Measurements from ENCODE around the gene ZNRF3.

Gene ZNRF3

DNA sequence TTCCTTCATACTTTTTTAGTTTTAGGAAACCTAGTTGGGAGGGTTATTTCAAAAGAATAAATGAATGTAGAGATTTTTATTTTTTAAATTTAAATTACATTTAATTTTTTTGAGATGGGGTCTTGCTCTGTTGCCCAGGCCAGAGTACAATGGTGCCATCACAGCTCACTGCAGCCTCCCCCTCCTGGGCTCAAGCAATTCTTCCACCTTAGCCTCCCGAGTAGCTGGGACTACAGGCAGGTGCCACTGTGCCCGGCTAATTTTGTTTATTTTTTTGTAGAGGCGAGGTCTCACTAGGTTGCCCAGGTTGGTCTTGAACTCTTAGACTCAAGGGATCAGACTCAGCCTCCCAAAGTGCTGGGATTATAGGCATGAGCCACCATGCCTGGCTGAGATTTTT, 32.6 kb downstream of the ZNRF3 start:
- no peak for ATAC-seq
- TF ChIP-seq TOX (CRISPR knock-in tag; IDR thresholded peaks at IDR 0.05; ENCODE audit: borderline replicate concordance) (no peak), GLIS3 (CRISPR knock-in tag; IDR thresholded peaks at IDR 0.05) (no peak), PPARA (CRISPR knock-in tag; IDR thresholded peaks at IDR 0.05; ENCODE audit: borderline replicate concordance) (no peak), ZC3H10 (CRISPR knock-in tag; IDR thresholded peaks at IDR 0.05) (no peak), BACH2 (CRISPR knock-in tag; IDR thresholded peaks at IDR 0.05; ENCODE audit: borderline replicate concordance) (no peak), RARB (CRISPR knock-in tag; IDR thresholded peaks at IDR 0.05) (no peak), ZNF70 (CRISPR knock-in tag; IDR thresholded peaks at IDR 0.05) (no peak), ISL1 (CRISPR knock-in tag; IDR thresholded peaks at IDR 0.05) (no peak), ZFP3 (CRISPR knock-in tag; IDR thresholded peaks at IDR 0.05) (no peak), ARNTL (CRISPR knock-in tag; IDR thresholded peaks at IDR 0.05; ENCODE audit: borderline replicate concordance, low read depth) (no peak), ESRRG (CRISPR knock-in tag; IDR thresholded peaks at IDR 0.05) (no peak), SNAI2 (CRISPR knock-in tag; IDR thresholded peaks at IDR 0.05) (no peak)
- TF ChIP-seq, protein P1, sequence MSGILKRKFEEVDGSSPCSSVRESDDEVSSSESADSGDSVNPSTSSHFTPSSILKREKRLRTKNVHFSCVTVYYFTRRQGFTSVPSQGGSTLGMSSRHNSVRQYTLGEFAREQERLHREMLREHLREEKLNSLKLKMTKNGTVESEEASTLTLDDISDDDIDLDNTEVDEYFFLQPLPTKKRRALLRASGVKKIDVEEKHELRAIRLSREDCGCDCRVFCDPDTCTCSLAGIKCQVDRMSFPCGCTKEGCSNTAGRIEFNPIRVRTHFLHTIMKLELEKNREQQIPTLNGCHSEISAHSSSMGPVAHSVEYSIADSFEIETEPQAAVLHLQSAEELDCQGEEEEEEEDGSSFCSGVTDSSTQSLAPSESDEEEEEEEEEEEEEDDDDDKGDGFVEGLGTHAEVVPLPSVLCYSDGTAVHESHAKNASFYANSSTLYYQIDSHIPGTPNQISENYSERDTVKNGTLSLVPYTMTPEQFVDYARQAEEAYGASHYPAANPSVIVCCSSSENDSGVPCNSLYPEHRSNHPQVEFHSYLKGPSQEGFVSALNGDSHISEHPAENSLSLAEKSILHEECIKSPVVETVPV (CRISPR knock-in tag; IDR thresholded peaks at IDR 0.05) = no peak
- TF ChIP-seq, protein P2, sequence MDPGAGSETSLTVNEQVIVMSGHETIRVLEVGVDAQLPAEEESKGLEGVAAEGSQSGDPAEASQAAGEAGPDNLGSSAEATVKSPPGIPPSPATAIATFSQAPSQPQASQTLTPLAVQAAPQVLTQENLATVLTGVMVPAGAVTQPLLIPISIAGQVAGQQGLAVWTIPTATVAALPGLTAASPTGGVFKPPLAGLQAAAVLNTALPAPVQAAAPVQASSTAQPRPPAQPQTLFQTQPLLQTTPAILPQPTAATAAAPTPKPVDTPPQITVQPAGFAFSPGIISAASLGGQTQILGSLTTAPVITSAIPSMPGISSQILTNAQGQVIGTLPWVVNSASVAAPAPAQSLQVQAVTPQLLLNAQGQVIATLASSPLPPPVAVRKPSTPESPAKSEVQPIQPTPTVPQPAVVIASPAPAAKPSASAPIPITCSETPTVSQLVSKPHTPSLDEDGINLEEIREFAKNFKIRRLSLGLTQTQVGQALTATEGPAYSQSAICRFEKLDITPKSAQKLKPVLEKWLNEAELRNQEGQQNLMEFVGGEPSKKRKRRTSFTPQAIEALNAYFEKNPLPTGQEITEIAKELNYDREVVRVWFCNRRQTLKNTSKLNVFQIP (CRISPR knock-in tag; IDR thresholded peaks at IDR 0.05; ENCODE audit: borderline replicate concordance, low read depth) = no peak

DNA sequence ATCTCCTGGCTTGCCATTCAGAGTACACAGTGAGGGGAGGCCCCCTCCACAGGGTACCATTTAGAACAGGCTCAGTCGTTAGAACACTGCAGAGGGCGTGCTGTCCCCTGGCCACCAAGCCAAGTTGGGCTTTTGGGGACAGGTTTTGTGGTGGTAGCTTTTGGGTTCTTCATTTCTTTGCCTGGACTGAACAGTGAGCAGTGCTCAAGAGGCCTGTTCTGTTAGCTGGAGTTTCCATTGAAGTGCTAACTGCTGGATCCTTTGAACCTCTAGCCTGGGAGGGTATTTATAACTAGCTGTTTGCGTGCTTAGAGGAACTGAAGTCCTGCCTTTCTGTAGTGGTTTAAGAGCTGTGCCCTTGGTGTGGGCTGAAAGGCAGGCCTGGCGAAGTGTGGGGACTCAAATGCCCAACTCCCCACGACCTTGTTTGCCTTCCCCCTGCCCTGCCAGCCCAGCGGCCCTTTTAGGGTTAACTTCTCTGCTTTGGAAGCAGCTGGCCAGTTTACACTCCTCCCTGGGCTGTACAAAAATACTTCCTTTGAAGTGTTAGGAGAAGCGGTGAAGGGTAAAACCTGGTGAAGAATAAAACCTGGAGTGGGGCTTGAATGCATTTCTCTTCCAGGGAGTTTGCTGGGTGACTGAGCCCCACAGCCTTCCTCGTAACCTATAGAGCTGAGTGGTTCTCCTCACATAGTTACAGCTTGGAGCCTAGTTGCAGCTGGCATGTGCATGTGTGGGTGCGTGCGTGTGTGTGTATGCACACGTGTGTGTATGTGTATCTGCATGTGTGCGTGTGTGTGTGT, 34.6 kb downstream of the ZNRF3 start:
- TF ChIP-seq, protein P3, sequence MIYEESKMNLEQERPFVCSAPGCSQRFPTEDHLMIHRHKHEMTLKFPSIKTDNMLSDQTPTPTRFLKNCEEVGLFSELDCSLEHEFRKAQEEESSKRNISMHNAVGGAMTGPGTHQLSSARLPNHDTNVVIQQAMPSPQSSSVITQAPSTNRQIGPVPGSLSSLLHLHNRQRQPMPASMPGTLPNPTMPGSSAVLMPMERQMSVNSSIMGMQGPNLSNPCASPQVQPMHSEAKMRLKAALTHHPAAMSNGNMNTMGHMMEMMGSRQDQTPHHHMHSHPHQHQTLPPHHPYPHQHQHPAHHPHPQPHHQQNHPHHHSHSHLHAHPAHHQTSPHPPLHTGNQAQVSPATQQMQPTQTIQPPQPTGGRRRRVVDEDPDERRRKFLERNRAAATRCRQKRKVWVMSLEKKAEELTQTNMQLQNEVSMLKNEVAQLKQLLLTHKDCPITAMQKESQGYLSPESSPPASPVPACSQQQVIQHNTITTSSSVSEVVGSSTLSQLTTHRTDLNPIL (CRISPR knock-in tag; IDR thresholded peaks at IDR 0.05; ENCODE audit: low read depth) = no peak
- TF ChIP-seq ESRRG (CRISPR knock-in tag; IDR thresholded peaks at IDR 0.05) = no peak
- no peak for TF ChIP-seq TCF4 (CRISPR knock-in tag; IDR thresholded peaks at IDR 0.05; ENCODE audit: borderline replicate concordance)
- TF ChIP-seq TOX (CRISPR knock-in tag; IDR thresholded peaks at IDR 0.05; ENCODE audit: borderline replicate concordance) = no peak
- TF ChIP-seq ARNTL (CRISPR knock-in tag; IDR thresholded peaks at IDR 0.05; ENCODE audit: borderline replicate concordance, low read depth) = no peak
- TF ChIP-seq OSR1 (CRISPR knock-in tag; IDR thresholded peaks at IDR 0.05) = no peak
- TF ChIP-seq, protein P4, sequence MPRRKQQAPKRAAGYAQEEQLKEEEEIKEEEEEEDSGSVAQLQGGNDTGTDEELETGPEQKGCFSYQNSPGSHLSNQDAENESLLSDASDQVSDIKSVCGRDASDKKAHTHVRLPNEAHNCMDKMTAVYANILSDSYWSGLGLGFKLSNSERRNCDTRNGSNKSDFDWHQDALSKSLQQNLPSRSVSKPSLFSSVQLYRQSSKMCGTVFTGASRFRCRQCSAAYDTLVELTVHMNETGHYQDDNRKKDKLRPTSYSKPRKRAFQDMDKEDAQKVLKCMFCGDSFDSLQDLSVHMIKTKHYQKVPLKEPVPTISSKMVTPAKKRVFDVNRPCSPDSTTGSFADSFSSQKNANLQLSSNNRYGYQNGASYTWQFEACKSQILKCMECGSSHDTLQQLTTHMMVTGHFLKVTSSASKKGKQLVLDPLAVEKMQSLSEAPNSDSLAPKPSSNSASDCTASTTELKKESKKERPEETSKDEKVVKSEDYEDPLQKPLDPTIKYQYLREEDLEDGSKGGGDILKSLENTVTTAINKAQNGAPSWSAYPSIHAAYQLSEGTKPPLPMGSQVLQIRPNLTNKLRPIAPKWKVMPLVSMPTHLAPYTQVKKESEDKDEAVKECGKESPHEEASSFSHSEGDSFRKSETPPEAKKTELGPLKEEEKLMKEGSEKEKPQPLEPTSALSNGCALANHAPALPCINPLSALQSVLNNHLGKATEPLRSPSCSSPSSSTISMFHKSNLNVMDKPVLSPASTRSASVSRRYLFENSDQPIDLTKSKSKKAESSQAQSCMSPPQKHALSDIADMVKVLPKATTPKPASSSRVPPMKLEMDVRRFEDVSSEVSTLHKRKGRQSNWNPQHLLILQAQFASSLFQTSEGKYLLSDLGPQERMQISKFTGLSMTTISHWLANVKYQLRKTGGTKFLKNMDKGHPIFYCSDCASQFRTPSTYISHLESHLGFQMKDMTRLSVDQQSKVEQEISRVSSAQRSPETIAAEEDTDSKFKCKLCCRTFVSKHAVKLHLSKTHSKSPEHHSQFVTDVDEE (CRISPR knock-in tag; IDR thresholded peaks at IDR 0.05) = no peak
- no peak for TF ChIP-seq PPARA (CRISPR knock-in tag; IDR thresholded peaks at IDR 0.05; ENCODE audit: borderline replicate concordance)
- no peak for TF ChIP-seq ZFP30 (CRISPR knock-in tag; IDR thresholded peaks at IDR 0.05)
- no peak for TF ChIP-seq ZC3H10 (CRISPR knock-in tag; IDR thresholded peaks at IDR 0.05)
- TF ChIP-seq SNAI2 (CRISPR knock-in tag; IDR thresholded peaks at IDR 0.05) = no peak
- TF ChIP-seq ZNF565 (CRISPR knock-in tag; conservative IDR thresholded peaks at IDR 0.05; ENCODE audit: low read depth) = no peak
- TF ChIP-seq RARB (CRISPR knock-in tag; IDR thresholded peaks at IDR 0.05) = no peak
- TF ChIP-seq, protein P5, sequence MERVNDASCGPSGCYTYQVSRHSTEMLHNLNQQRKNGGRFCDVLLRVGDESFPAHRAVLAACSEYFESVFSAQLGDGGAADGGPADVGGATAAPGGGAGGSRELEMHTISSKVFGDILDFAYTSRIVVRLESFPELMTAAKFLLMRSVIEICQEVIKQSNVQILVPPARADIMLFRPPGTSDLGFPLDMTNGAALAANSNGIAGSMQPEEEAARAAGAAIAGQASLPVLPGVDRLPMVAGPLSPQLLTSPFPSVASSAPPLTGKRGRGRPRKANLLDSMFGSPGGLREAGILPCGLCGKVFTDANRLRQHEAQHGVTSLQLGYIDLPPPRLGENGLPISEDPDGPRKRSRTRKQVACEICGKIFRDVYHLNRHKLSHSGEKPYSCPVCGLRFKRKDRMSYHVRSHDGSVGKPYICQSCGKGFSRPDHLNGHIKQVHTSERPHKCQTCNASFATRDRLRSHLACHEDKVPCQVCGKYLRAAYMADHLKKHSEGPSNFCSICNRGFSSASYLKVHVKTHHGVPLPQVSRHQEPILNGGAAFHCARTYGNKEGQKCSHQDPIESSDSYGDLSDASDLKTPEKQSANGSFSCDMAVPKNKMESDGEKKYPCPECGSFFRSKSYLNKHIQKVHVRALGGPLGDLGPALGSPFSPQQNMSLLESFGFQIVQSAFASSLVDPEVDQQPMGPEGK (CRISPR knock-in tag; IDR thresholded peaks at IDR 0.05; ENCODE audit: borderline replicate concordance) = no peak
- no peak for TF ChIP-seq ISL1 (CRISPR knock-in tag; IDR thresholded peaks at IDR 0.05)
- ATAC-seq = peak; percentile 80

Measured in SK-N-SH treated with all-trans-retinoic acid at 6 μM for 48 hours (cell line).